ENCODE data around the gene LIMS3. TPM values are rescaled to one million over a fixed set of nuclear protein-coding genes. Genes with fewer than 3 reads are reported as not detected.
"Not testable (repeated sequence)": the region's sequence is repeated elsewhere in the genome, so short reads cannot be mapped to it uniquely, and the experiment has no call there.

The LIMS3 gene
- total RNA-seq, 2 donors from 2014 or later = 1.4 to 1.6 TPM

GRCh38 chr2:109950146-109950843, 51.8 kb downstream of the LIMS3 start:
- not testable (repeated sequence) for H3K27ac ChIP-seq (ENCODE audit: low read depth, low read length); H3K4me1 Mint-ChIP-seq; H3K9ac ChIP-seq (ENCODE audit: extremely low read depth, low read length, poor library complexity, severe bottlenecking); H3K36me3 ChIP-seq (ENCODE audit: control insufficient read depth, insufficient read depth, low read length); H3K4me3 Mint-ChIP-seq; H3K4me1 ChIP-seq (ENCODE audit: control insufficient read depth, insufficient read depth, low read length); H3K27me3 ChIP-seq (ENCODE audit: control insufficient read depth, insufficient read depth, low read length, poor library complexity, severe bottlenecking); H3K9me3 Mint-ChIP-seq; H3K4me3 ChIP-seq (ENCODE audit: low read length); H3K27me3 Mint-ChIP-seq (ENCODE audit: insufficient read depth); DNase-seq; H3K9me3 ChIP-seq (ENCODE audit: control insufficient read depth, low read length); H3K36me3 Mint-ChIP-seq (ENCODE audit: low read depth); H3K27ac Mint-ChIP-seq
- no CpG with 5 or more reads among the region's 9 CpGs for WGBS, 2 experiments (ENCODE audit: insufficient coverage in 1 of 2, insufficient read length in 1 of 2)

GRCh38 chr2:109963942-109964341, 65.5 kb downstream of the LIMS3 start:
- H3K27ac ChIP-seq (ENCODE audit: low read depth, low read length); H3K36me3 Mint-ChIP-seq (ENCODE audit: low read depth): not testable (repeated sequence)
- whole genome bisulfite sequencing, 2 experiments (ENCODE audit: insufficient coverage in 1 of 2, insufficient read length in 1 of 2) = no CpG with 5 or more reads among the region's 1 CpG

GRCh38 chr2:109965482-109965881, 67.0 kb downstream of the LIMS3 start:
- not testable (repeated sequence) for H3K36me3 ChIP-seq (ENCODE audit: control insufficient read depth, insufficient read depth, low read length); H3K36me3 Mint-ChIP-seq (ENCODE audit: low read depth); H3K4me3 Mint-ChIP-seq; H3K27me3 ChIP-seq (ENCODE audit: control insufficient read depth, insufficient read depth, low read length, poor library complexity, severe bottlenecking); H3K9me3 Mint-ChIP-seq; H3K27ac Mint-ChIP-seq; H3K4me1 ChIP-seq (ENCODE audit: control insufficient read depth, insufficient read depth, low read length); H3K9ac ChIP-seq (ENCODE audit: extremely low read depth, low read length, poor library complexity, severe bottlenecking); H3K9me3 ChIP-seq (ENCODE audit: control insufficient read depth, low read length); H3K4me1 Mint-ChIP-seq; H3K27me3 Mint-ChIP-seq (ENCODE audit: insufficient read depth); H3K4me3 ChIP-seq (ENCODE audit: low read length); DNase-seq; H3K27ac ChIP-seq (ENCODE audit: low read depth, low read length)
- no CpG with 5 or more reads among the region's 1 CpG for WGBS, 2 experiments (ENCODE audit: insufficient coverage in 1 of 2, insufficient read length in 1 of 2)

More at GRCh38 chr2:109963942-109964341, 65.5 kb downstream of the LIMS3 start:
- H3K9ac ChIP-seq (ENCODE audit: extremely low read depth, low read length, poor library complexity, severe bottlenecking); H3K4me1 ChIP-seq (ENCODE audit: control insufficient read depth, insufficient read depth, low read length); H3K9me3 Mint-ChIP-seq; H3K36me3 ChIP-seq (ENCODE audit: control insufficient read depth, insufficient read depth, low read length); H3K4me1 Mint-ChIP-seq; DNase-seq; H3K27ac Mint-ChIP-seq; H3K27me3 Mint-ChIP-seq (ENCODE audit: insufficient read depth); H3K4me3 Mint-ChIP-seq; H3K27me3 ChIP-seq (ENCODE audit: control insufficient read depth, insufficient read depth, low read length, poor library complexity, severe bottlenecking); H3K9me3 ChIP-seq (ENCODE audit: control insufficient read depth, low read length); H3K4me3 ChIP-seq (ENCODE audit: low read length): not testable (repeated sequence)

- not testable (repeated sequence) for H3K27ac Mint-ChIP-seq; H3K27me3 Mint-ChIP-seq (ENCODE audit: insufficient read depth); H3K4me1 Mint-ChIP-seq
Observed at GRCh38 chr2:109966107-109966736, 67.7 kb downstream of the LIMS3 start.

GRCh38 chr2:109966858-109967257, 68.4 kb downstream of the LIMS3 start:
- H3K27me3 ChIP-seq (ENCODE audit: control insufficient read depth, insufficient read depth, low read length, poor library complexity, severe bottlenecking); H3K4me3 Mint-ChIP-seq; H3K27me3 Mint-ChIP-seq (ENCODE audit: insufficient read depth); H3K4me1 Mint-ChIP-seq; H3K9me3 ChIP-seq (ENCODE audit: control insufficient read depth, low read length); H3K27ac ChIP-seq (ENCODE audit: low read depth, low read length); H3K27ac Mint-ChIP-seq; H3K9me3 Mint-ChIP-seq; H3K4me3 ChIP-seq (ENCODE audit: low read length); DNase-seq; H3K36me3 Mint-ChIP-seq (ENCODE audit: low read depth); H3K4me1 ChIP-seq (ENCODE audit: control insufficient read depth, insufficient read depth, low read length); H3K9ac ChIP-seq (ENCODE audit: extremely low read depth, low read length, poor library complexity, severe bottlenecking); H3K36me3 ChIP-seq (ENCODE audit: control insufficient read depth, insufficient read depth, low read length): not testable (repeated sequence)
- WGBS, 2 experiments (ENCODE audit: insufficient coverage in 1 of 2, insufficient read length in 1 of 2) = no CpG with 5 or more reads among the region's 1 CpG

More at GRCh38 chr2:109966107-109966736, 67.7 kb downstream of the LIMS3 start:
- H3K4me1 ChIP-seq (ENCODE audit: control insufficient read depth, insufficient read depth, low read length); H3K9me3 ChIP-seq (ENCODE audit: control insufficient read depth, low read length); H3K9me3 Mint-ChIP-seq; DNase-seq; H3K4me3 ChIP-seq (ENCODE audit: low read length); H3K9ac ChIP-seq (ENCODE audit: extremely low read depth, low read length, poor library complexity, severe bottlenecking); H3K27ac ChIP-seq (ENCODE audit: low read depth, low read length); H3K27me3 ChIP-seq (ENCODE audit: control insufficient read depth, insufficient read depth, low read length, poor library complexity, severe bottlenecking); H3K36me3 ChIP-seq (ENCODE audit: control insufficient read depth, insufficient read depth, low read length); H3K36me3 Mint-ChIP-seq (ENCODE audit: low read depth); H3K4me3 Mint-ChIP-seq: not testable (repeated sequence)
- WGBS, 2 experiments (ENCODE audit: insufficient coverage in 1 of 2, insufficient read length in 1 of 2) = no CpG with 5 or more reads among the region's 3 CpGs

GRCh38 chr2:109969864-109970263, 71.4 kb downstream of the LIMS3 start:
- not testable (repeated sequence) for H3K4me3 Mint-ChIP-seq; H3K9me3 ChIP-seq (ENCODE audit: control insufficient read depth, low read length); H3K4me1 Mint-ChIP-seq; H3K9ac ChIP-seq (ENCODE audit: extremely low read depth, low read length, poor library complexity, severe bottlenecking); H3K4me1 ChIP-seq (ENCODE audit: control insufficient read depth, insufficient read depth, low read length); H3K27ac ChIP-seq (ENCODE audit: low read depth, low read length); H3K36me3 ChIP-seq (ENCODE audit: control insufficient read depth, insufficient read depth, low read length); H3K4me3 ChIP-seq (ENCODE audit: low read length); H3K36me3 Mint-ChIP-seq (ENCODE audit: low read depth); H3K27me3 ChIP-seq (ENCODE audit: control insufficient read depth, insufficient read depth, low read length, poor library complexity, severe bottlenecking); DNase-seq; H3K9me3 Mint-ChIP-seq; H3K27me3 Mint-ChIP-seq (ENCODE audit: insufficient read depth); H3K27ac Mint-ChIP-seq
- WGBS, 2 experiments (ENCODE audit: insufficient coverage in 1 of 2, insufficient read length in 1 of 2) = no CpG with 5 or more reads among the region's 14 CpGs

- H3K27ac Mint-ChIP-seq; DNase-seq; H3K36me3 Mint-ChIP-seq (ENCODE audit: low read depth); H3K27ac ChIP-seq (ENCODE audit: low read depth, low read length); H3K27me3 Mint-ChIP-seq (ENCODE audit: insufficient read depth); H3K4me3 Mint-ChIP-seq; H3K9ac ChIP-seq (ENCODE audit: extremely low read depth, low read length, poor library complexity, severe bottlenecking); H3K4me1 Mint-ChIP-seq; H3K27me3 ChIP-seq (ENCODE audit: control insufficient read depth, insufficient read depth, low read length, poor library complexity, severe bottlenecking); H3K36me3 ChIP-seq (ENCODE audit: control insufficient read depth, insufficient read depth, low read length); H3K9me3 Mint-ChIP-seq; H3K4me1 ChIP-seq (ENCODE audit: control insufficient read depth, insufficient read depth, low read length); H3K4me3 ChIP-seq (ENCODE audit: low read length); H3K9me3 ChIP-seq (ENCODE audit: control insufficient read depth, low read length): not testable (repeated sequence)
- WGBS, 2 experiments (ENCODE audit: insufficient coverage in 1 of 2, insufficient read length in 1 of 2) = no CpG with 5 or more reads among the region's 10 CpGs
Observed at GRCh38 chr2:109971710-109972109, 73.2 kb downstream of the LIMS3 start.

All from endodermal cell (in vitro differentiated cells).